Measurements from ENCODE around the gene ACACB. TPM values are rescaled to one million over a fixed set of nuclear protein-coding genes. Genes with fewer than 3 reads are reported as not detected.

ACACB gene
- polyA plus RNA-seq, 1 donor from 2014 or later: 0.22 TPM

DNA sequence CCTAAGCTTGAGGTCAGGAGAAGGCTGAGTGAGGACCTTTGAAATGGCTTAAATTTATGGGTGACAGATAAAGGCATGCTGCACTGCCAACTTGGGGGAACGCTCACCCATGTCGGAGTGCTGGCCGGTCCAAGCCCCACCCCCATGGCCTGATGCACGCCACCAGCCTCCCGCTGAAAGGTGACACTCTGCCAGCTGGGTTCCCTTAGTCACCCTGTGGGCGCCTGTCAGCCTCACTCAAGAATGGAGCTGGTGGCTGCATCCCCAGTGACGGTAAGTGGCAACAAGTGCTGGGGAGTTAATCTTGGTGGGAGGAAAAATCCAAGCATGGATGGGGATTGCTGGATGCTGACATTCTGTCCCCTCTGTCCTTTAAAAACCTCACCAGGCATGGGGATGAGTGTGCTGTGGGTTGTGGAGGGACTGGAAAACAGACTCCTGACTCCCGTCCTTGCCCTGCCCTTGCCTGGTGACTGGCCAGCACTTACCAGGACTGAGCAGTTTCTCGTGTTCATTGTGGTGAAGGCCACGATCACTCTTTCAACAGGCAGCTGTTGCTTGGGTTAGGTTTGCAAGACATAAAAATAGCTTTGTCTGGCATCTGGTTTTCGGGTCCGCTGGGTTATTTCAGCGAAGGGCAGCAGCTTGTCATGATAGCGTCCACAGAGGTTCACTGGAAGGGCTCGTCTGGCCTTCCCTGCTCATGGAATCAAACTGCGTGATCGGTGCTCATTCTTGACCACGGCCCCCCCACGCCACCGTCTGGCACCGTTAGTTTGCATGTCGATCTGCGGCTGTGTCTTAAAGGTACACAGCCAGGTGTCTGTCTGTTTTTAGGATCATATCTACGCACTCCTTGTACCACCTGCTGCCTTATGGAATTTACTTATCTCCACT, 15.0 kb downstream of the ACACB start:
- no peak for TF ChIP-seq RAD21 (conservative IDR thresholded peaks at IDR 0.05)
- TF ChIP-seq EZH2 (IDR thresholded peaks at IDR 0.05; ENCODE audit: borderline replicate concordance, insufficient read depth, low read length, poor library complexity, severe bottlenecking): no peak
- TF ChIP-seq EP300 (conservative IDR thresholded peaks at IDR 0.05; ENCODE audit: poor library complexity, severe bottlenecking): no peak
- TF ChIP-seq TAF1 (IDR thresholded peaks at IDR 0.05; ENCODE audit: low read depth): no peak
- no peak for TF ChIP-seq MXI1 (conservative IDR thresholded peaks at IDR 0.05; ENCODE audit: poor library complexity, severe bottlenecking)
- TF ChIP-seq, protein P1, sequence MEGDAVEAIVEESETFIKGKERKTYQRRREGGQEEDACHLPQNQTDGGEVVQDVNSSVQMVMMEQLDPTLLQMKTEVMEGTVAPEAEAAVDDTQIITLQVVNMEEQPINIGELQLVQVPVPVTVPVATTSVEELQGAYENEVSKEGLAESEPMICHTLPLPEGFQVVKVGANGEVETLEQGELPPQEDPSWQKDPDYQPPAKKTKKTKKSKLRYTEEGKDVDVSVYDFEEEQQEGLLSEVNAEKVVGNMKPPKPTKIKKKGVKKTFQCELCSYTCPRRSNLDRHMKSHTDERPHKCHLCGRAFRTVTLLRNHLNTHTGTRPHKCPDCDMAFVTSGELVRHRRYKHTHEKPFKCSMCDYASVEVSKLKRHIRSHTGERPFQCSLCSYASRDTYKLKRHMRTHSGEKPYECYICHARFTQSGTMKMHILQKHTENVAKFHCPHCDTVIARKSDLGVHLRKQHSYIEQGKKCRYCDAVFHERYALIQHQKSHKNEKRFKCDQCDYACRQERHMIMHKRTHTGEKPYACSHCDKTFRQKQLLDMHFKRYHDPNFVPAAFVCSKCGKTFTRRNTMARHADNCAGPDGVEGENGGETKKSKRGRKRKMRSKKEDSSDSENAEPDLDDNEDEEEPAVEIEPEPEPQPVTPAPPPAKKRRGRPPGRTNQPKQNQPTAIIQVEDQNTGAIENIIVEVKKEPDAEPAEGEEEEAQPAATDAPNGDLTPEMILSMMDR (IDR thresholded peaks at IDR 0.05; ENCODE audit: poor library complexity, severe bottlenecking): no peak
- Histone ChIP-seq H3K4me3 (ENCODE audit: low read length) (no peak overlapping the region), H3K9ac (ENCODE audit: low read length) (no peak overlapping the region), H3K9me2 (ENCODE audit: insufficient read depth, low read length) (no peaks in the 10 kb centered on the region), H3K27me3 (ENCODE audit: insufficient read depth, low read depth, low read length) (no peaks in the 10 kb centered on the region), H3K27ac (ENCODE audit: low read length) (no peak overlapping the region), H3K36me3 (ENCODE audit: insufficient read depth, low read length) (no peaks in the 10 kb centered on the region), H3F3A (ENCODE audit: insufficient read depth, low read length, poor library complexity, severe bottlenecking) (no peaks in the 10 kb centered on the region), H3K79me2 (replicated peaks; ENCODE audit: insufficient read depth, low read length) (no peaks in the 10 kb centered on the region), H2AFZ (ENCODE audit: low read depth, low read length) (no peak overlapping the region), H3K9me3 (ENCODE audit: low read length) (no peaks in the 10 kb centered on the region), H4K20me1 (ENCODE audit: insufficient read depth) (no peaks in the 10 kb centered on the region), H3K4me2 (ENCODE audit: low read length) (no peak overlapping the region)

DNA sequence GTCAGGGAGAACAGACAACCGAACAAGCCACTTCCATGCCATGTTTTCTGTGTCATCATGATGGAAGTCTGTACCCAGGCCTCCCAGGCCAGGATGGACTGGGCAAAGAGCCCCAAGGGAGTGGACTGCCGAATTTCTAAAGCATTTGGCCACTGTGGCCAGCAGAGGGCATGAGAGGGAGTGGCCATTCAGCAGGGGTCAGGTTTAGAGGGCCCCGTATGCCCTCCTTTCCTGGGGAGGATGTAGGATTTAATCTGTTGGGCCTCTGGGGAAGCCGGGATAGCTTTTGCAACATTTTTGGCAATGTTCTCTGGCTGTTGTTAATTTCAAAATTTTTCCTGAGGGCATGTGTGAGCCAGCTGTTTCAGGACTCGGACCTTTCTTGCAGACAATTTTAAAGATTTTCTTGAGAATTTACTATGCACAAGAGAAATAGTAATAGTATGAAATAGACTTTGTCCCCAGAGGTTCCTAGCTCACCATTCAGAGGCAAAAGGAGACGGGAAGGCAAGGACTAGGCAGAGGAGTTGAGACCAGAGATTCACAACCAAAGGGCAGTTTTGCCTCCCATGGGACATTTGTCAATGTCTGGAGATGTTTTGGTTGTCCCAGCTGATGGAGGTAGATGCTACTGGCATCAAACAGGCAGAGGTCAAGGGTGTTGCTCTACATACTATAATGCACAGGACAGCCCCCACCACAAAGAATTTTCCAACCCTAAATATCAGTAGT, 18.0 kb downstream of the ACACB start:
- no peaks in the 10 kb centered on the region for H3F3A ChIP-seq (ENCODE audit: insufficient read depth, low read length, poor library complexity, severe bottlenecking)
- H3K9ac ChIP-seq (ENCODE audit: low read length): no peak overlapping the region
- H4K20me1 ChIP-seq (ENCODE audit: insufficient read depth): no peaks in the 10 kb centered on the region
- H3K4me3 ChIP-seq (ENCODE audit: low read length): no peak overlapping the region
- H3K36me3 ChIP-seq (ENCODE audit: insufficient read depth, low read length): no peaks in the 10 kb centered on the region
- no peak overlapping the region for H3K4me2 ChIP-seq (ENCODE audit: low read length)
- no peaks in the 10 kb centered on the region for H3K9me3 ChIP-seq (ENCODE audit: low read length)
- H2AFZ ChIP-seq (ENCODE audit: low read depth, low read length): no peak overlapping the region
- no peak overlapping the region for H3K27ac ChIP-seq (ENCODE audit: low read length)
- no peaks in the 10 kb centered on the region for H3K27me3 ChIP-seq (ENCODE audit: insufficient read depth, low read depth, low read length)
- no peak for TF ChIP-seq SMC3 (conservative IDR thresholded peaks at IDR 0.05; ENCODE audit: poor library complexity)
- TF ChIP-seq TAF1 (IDR thresholded peaks at IDR 0.05; ENCODE audit: low read depth): no peak
- no peak for TF ChIP-seq RAD21 (conservative IDR thresholded peaks at IDR 0.05)
- no peak for TF ChIP-seq EP300 (conservative IDR thresholded peaks at IDR 0.05; ENCODE audit: poor library complexity, severe bottlenecking)
- no peak for TF ChIP-seq EZH2 (IDR thresholded peaks at IDR 0.05; ENCODE audit: borderline replicate concordance, insufficient read depth, low read length, poor library complexity, severe bottlenecking)
- no peak for TF ChIP-seq MXI1 (conservative IDR thresholded peaks at IDR 0.05; ENCODE audit: poor library complexity, severe bottlenecking)
- TF ChIP-seq, protein P1 (IDR thresholded peaks at IDR 0.05; ENCODE audit: poor library complexity, severe bottlenecking): no peak
- TF ChIP-seq, protein P2, sequence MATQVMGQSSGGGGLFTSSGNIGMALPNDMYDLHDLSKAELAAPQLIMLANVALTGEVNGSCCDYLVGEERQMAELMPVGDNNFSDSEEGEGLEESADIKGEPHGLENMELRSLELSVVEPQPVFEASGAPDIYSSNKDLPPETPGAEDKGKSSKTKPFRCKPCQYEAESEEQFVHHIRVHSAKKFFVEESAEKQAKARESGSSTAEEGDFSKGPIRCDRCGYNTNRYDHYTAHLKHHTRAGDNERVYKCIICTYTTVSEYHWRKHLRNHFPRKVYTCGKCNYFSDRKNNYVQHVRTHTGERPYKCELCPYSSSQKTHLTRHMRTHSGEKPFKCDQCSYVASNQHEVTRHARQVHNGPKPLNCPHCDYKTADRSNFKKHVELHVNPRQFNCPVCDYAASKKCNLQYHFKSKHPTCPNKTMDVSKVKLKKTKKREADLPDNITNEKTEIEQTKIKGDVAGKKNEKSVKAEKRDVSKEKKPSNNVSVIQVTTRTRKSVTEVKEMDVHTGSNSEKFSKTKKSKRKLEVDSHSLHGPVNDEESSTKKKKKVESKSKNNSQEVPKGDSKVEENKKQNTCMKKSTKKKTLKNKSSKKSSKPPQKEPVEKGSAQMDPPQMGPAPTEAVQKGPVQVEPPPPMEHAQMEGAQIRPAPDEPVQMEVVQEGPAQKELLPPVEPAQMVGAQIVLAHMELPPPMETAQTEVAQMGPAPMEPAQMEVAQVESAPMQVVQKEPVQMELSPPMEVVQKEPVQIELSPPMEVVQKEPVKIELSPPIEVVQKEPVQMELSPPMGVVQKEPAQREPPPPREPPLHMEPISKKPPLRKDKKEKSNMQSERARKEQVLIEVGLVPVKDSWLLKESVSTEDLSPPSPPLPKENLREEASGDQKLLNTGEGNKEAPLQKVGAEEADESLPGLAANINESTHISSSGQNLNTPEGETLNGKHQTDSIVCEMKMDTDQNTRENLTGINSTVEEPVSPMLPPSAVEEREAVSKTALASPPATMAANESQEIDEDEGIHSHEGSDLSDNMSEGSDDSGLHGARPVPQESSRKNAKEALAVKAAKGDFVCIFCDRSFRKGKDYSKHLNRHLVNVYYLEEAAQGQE (IDR thresholded peaks at IDR 0.05; ENCODE audit: borderline replicate concordance): no peak
- TF ChIP-seq POLR2AphosphoS5 (IDR thresholded peaks at IDR 0.05): no peak
- H3K79me2 ChIP-seq (replicated peaks; ENCODE audit: insufficient read depth, low read length): no peaks in the 10 kb centered on the region
- no peaks in the 10 kb centered on the region for H3K9me2 ChIP-seq (ENCODE audit: insufficient read depth, low read length)

Measured in neural cell (in vitro differentiated cells).